Epithelial cell of esophagus (primary cell): ENCODE measurements around the gene BEGAIN.

Experiments
- DNase-seq: peaks from one replicate; pipeline ENCODE4 v3.0.0; 2010; ENCODE audit warnings: low read depth
- H3K4me3 ChIP-seq: 2 replicates; pipeline ENCODE4 v1.5.1; 2011; ENCODE audit warnings: mild to moderate bottlenecking, low read length, control low read depth
- TF ChIP-seq, protein P1 (sequence below): IDR thresholded peaks from 2 replicates; pipeline ENCODE4 v1.5.1; 2011; ENCODE audit warnings: low read depth, mild to moderate bottlenecking, low read length, control low read depth, inconsistent platforms; ENCODE audit not compliant: insufficient read depth; ENCODE audit errors: missing control alignments

BEGAIN gene

DNA sequence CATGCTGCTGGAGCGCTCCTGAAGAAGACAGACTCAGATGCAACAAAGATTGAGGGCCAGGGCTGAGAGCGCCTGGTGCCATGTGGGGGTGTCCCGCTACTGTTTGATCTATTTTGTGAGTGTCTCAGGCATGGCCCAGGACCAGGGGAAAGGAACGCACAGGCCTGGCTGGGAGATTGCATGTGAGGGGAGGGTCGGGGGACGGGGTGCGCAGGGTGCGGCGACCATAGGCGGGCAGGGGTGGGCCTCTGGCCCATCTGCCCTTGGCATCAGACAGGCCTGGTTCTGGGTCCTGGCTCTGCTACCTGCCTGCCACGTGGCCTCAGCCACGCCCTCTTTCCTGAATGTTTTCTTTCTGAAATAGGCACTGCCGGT, 47.5 kb downstream of the BEGAIN start:
- H3K4me3 ChIP-seq: no peak overlapping the region
- TF ChIP-seq, protein P1, sequence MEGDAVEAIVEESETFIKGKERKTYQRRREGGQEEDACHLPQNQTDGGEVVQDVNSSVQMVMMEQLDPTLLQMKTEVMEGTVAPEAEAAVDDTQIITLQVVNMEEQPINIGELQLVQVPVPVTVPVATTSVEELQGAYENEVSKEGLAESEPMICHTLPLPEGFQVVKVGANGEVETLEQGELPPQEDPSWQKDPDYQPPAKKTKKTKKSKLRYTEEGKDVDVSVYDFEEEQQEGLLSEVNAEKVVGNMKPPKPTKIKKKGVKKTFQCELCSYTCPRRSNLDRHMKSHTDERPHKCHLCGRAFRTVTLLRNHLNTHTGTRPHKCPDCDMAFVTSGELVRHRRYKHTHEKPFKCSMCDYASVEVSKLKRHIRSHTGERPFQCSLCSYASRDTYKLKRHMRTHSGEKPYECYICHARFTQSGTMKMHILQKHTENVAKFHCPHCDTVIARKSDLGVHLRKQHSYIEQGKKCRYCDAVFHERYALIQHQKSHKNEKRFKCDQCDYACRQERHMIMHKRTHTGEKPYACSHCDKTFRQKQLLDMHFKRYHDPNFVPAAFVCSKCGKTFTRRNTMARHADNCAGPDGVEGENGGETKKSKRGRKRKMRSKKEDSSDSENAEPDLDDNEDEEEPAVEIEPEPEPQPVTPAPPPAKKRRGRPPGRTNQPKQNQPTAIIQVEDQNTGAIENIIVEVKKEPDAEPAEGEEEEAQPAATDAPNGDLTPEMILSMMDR: no peak

DNA sequence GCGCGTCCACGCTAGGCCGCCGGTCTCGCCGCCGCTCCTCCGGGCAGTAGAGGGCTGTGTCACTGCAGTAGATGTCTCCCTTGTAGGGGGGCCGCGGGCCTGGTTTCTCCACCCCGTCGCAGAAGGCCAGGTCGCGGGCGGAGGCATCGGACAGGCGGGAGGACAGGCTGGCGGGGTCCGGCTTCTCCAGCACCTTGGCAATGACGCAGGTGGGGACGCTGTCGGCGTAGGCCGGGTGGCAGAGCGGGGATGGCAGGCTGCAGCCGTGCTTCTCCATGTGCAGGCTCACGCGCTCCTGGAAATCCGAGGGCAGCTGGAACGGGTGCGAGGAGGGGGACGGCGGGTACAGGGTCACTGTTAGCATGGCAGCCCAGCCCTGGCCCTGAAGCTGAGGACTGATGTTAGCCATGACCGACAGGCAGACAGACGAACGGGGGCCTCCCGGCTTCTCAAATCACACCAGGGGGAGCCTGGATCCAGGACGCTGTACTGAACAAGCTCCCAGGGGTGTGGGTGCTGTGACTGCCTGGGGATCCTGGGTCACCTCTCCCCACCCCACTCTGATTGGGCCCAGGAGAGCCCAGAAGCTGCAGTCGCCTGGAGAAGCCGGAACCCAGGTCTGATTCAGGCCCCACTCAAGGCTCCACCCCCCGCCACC, 48.1 kb downstream of the BEGAIN start:
- TF ChIP-seq, protein P1: no peak

More for the DNA sequence above, 47.5 kb downstream of the BEGAIN start:
- DNase-seq: no peak

DNA sequence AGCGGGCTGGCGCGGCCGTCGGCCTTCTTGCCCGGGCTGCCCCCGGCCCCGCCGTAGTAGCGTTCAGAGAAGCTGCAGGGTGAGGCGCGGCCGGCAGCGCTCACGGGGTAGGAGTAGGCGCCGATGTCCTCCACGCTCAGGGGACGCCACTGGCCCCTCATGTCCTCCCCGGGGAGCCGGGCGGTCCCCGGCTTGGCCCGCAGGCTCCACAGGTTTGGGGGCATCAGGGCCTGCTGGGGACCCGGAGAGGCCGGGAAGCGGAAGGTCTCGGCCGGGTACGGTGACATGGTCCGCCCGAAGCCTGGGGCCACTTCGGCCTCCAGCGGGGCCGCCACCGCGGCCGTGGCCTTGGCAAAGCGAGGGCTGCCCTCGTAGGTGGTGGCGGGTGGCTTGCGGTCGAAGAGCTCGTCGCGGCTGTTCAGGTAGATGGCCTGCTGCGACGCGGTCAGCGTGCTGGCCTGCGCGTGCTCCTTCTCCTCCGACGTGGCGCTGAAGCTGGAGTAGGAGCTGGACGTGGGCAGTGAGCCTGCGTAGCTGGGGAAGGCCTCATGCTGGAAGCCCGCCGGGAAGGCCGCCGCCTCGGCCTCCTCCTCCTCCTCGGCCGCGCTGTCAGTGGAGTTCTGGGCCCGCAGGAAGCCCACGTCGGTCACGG, 48.7 kb downstream of the BEGAIN start:
- TF ChIP-seq, protein P1: no peak
- H3K4me3 ChIP-seq: no peak overlapping the region
- no peak for DNase-seq

More for the DNA sequence above, 48.1 kb downstream of the BEGAIN start:
- DNase-seq: no peak
- no peak overlapping the region for H3K4me3 ChIP-seq

DNA sequence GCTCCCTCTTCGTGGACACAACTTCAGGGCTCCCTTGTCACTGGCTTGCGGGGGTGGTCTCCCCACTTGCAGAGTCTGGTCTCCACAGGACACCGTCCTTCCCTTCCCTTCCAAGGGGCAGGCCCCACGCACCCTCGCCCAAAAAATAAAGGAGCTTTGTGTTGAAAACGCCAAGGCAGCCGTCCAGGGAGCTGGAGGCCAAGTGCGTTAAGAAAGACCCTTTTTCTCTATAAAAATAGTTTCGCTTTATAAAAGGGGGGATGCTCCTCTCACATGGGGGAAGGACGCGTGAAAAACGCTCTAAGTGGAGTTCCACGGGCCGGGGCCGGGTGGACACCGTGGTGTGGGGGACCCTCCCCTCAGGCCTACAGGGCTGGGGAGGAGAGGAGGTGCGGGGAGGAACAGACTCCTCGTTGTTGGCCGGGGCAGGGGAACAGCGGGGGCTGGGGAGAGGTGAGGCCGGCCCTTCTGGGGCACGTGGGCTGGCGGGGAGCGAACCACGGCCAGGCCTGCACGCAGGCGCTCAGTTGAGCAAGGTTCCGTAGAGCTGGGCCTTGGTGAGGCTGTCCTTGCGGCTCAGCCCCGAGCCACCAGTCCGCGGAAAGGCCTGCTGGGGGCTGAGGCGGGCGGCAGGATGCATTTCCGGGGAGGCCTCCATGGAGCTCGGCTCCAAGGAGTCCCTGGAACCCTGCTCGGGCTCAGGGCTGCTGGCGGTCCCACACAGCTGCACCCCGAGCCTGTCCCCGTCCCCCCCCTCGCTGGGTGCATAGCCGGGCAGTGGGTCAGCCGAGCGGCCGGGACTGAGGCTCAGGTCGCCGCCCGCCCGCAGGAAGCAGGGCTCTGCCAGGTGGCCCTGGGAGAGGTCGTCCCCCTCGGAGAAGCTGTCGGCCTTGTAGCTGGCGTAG, 49.5 kb downstream of the BEGAIN start:
- no peak overlapping the region for H3K4me3 ChIP-seq
- no peak for DNase-seq
- TF ChIP-seq, protein P1: no peak

DNA sequence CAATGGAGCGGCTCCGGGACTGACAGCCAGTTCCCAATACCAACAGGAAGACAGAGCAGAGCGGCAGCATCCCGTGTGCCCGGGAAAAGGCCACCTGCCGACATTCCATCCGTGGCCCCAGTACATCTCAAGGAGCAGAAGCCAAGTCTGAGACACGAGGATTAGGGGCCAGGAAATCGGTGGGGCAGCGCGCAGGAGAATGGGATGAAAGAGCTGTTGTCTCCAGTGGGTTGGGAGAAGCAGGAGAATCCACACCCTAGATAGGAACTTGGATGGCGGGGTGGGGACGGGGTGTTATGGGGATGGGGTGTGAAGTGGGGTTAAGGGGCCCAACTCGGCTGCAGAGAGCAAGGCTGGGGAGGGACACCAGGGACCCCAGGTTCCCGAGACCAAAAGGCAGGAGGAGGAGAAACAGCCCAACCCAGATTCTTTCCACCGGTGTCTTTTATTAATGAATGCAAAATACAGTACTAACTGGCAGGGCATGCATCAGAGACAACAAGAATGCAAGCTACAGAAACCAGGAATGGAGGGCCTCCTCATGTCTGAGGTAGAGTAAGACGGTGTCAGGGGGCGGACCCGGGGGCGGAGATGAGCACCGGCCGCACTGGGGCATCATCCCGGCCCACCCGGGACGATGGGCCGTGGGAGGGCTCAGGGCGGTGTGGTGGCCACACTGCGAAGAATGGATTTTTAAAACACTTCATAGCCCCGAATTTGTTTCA, 50.3 kb downstream of the BEGAIN start:
- H3K4me3 ChIP-seq: no peak overlapping the region
- TF ChIP-seq, protein P1: no peak
- DNase-seq: no peak

DNA sequence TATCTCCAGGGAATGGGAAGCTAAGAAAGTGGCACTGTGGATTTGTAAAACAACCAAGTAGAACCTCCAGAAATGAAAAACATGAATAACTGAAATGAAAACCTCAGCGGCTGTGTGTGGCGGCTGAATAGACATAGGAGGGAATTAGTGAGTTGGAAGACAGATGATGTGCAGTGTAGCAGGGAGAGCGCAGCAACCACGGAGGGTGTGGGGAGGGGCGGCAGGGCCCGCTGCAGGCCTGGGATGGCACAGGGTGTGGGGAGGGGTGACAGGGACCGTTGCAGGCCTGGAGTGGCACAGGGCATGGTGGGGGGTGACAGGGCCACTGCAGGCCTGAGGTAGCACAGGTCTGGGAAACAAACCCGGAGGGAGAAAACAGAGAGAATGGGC, 51.1 kb downstream of the BEGAIN start:
- DNase-seq: no peak
- H3K4me3 ChIP-seq: no peak overlapping the region
- TF ChIP-seq, protein P1: no peak
